ENCODE measurements around the gene INSIG1.

GRCh38 chr7:155324918-155325235, 27.2 kb downstream of the INSIG1 start:
- TF ChIP-seq CTCF (IDR thresholded peaks at IDR 0.05; ENCODE audit: low read depth, low read length, missing input control) (no peak), GABPA (IDR thresholded peaks at IDR 0.05 in 1 of 2, conservative IDR thresholded peaks at IDR 0.05 in 1 of 2) (no peak), RAD21 (IDR thresholded peaks at IDR 0.05) (no peak), JUND (IDR thresholded peaks at IDR 0.05) (no peak)

All from liver (tissue), 3 donors.